Uterus (tissue), 2 donors: ENCODE measurements around the gene IRAK1.

ENCODE experiments used
- CTCF ChIP-seq, 4 experiments: fragments of 200-600 bp in 2 of 4; fragments of 450-650 bp in 2 of 4; sonication (generic) in 2 of 4; IDR thresholded peaks; one replicate each; pipeline ENCODE4 v1.5.1; 2016 to 2019; ENCODE audit warnings: antibody characterized with exemption in 4 of 4, mild to moderate bottlenecking in 2 of 4, moderate library complexity in 1 of 4
- POLR2A ChIP-seq, 2 donors: fragments of 450-650 bp; IDR thresholded peaks; one replicate each; pipeline ENCODE4 v1.6.1; 2016; ENCODE audit warnings: antibody characterized with exemption in 2 of 2, mild to moderate bottlenecking in 1 of 2, moderate library complexity in 1 of 2

- TF ChIP-seq CTCF (IDR thresholded peaks at IDR 0.05) = no peak
- no peak for TF ChIP-seq POLR2A (IDR thresholded peaks at IDR 0.05)
Measured at GRCh38 chrX:153991013-153991580, 28.6 kb downstream of the IRAK1 start.
